Measurements from ENCODE around the gene HTR4. TPM values are rescaled to one million over a fixed set of nuclear protein-coding genes. Genes with fewer than 3 reads are reported as not detected.
"Not testable (repeated sequence)": the region's sequence is repeated elsewhere in the genome, so short reads cannot be mapped to it uniquely, and the experiment has no call there.

Gene HTR4
- total RNA-seq, 1 donor from 2014 or later = not detected

GRCh38 chr5:148476302-148476701 lies 178.0 kb downstream of the HTR4 start:
- Mint-ChIP-seq H3K27ac (no peak overlapping the region), H3K9me3 (ENCODE audit: low read depth) (no peaks in the 10 kb centered on the region), H3K4me1 (ENCODE audit: low read depth) (peaks cover 6% of the 10 kb centered on the region), H3K36me3 (ENCODE audit: insufficient read depth) (no peaks in the 10 kb centered on the region), H3K4me3 (ENCODE audit: low read depth) (no peak overlapping the region), H3K27me3 (peaks cover 2% of the 10 kb centered on the region)
- no peak for DNase-seq (ENCODE audit: low spot score, unreplicated experiment)
- TF ChIP-seq CTCF (IDR thresholded peaks at IDR 0.05; ENCODE audit: unreplicated experiment) = no peak

GRCh38 chr5:148474025-148474511 lies 180.3 kb downstream of the HTR4 start:
- no peaks in the 10 kb centered on the region for H3K9me3 Mint-ChIP-seq (ENCODE audit: low read depth)
- peaks cover 8% of the 10 kb centered on the region for H3K4me1 Mint-ChIP-seq (ENCODE audit: low read depth)
- H3K27ac Mint-ChIP-seq = no peak overlapping the region
- H3K4me3 Mint-ChIP-seq (ENCODE audit: low read depth) = no peak overlapping the region
- no peak for TF ChIP-seq CTCF (IDR thresholded peaks at IDR 0.05; ENCODE audit: unreplicated experiment)
- H3K36me3 Mint-ChIP-seq (ENCODE audit: insufficient read depth) = no peaks in the 10 kb centered on the region
- DNase-seq (ENCODE audit: low spot score, unreplicated experiment) = no peak
- H3K27me3 Mint-ChIP-seq = no peaks in the 10 kb centered on the region

DNA sequence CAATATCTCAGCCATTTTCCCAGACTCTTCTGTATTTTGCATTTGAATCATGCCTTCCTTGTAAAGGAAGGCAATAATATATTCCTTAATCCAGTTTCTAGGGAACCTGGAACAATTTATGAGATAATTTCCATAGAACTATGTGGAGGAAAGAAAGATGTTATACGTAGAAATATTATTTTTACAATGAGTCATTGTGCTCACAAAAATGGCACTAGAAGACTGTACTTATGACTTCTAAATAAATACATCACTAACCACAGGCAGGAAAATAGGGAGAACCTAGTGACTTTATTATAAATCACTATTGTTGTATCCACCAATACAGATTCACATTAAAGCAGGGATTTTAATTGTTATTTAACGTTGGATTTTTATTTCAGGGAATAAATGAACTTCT lies 182.9 kb downstream of the HTR4 start:
- Mint-ChIP-seq H3K4me1 (ENCODE audit: low read depth) (peaks cover 2% of the 10 kb centered on the region), H3K27ac (no peak overlapping the region), H3K36me3 (ENCODE audit: insufficient read depth) (no peaks in the 10 kb centered on the region), H3K9me3 (ENCODE audit: low read depth) (no peaks in the 10 kb centered on the region), H3K4me3 (ENCODE audit: low read depth) (no peak overlapping the region), H3K27me3 (no peaks in the 10 kb centered on the region)
- DNase-seq (ENCODE audit: low spot score, unreplicated experiment) = no peak
- no peak for TF ChIP-seq CTCF (IDR thresholded peaks at IDR 0.05; ENCODE audit: unreplicated experiment)

DNA sequence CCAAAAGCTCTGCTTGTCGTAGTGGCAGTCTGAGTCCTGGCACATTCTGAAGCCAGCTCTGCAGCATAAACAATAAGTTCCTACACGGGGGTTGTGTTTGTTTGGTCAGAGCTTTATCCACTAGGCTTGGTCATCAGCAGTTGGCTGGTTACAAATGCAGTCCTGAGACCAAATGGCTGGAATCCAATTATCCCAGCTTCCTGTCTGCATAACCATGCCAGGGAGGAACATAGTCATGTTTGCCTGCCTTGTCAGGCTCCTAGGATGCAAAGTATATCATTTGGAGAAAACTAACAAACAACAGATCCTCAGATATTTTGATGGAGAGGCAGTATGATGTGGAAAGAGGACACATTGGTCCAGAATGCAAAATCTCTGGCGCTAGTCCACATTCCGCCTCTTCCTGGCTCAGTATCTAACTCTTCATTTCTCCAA lies 184.8 kb downstream of the HTR4 start:
- no peak for TF ChIP-seq CTCF (IDR thresholded peaks at IDR 0.05; ENCODE audit: unreplicated experiment)
- no peaks in the 10 kb centered on the region for H3K36me3 Mint-ChIP-seq (ENCODE audit: insufficient read depth)
- DNase-seq (ENCODE audit: low spot score, unreplicated experiment) = no peak
- no peak overlapping the region for H3K4me3 Mint-ChIP-seq (ENCODE audit: low read depth)
- H3K27ac Mint-ChIP-seq = no peak overlapping the region
- no peaks in the 10 kb centered on the region for H3K27me3 Mint-ChIP-seq
- H3K4me1 Mint-ChIP-seq (ENCODE audit: low read depth) = peaks cover 2% of the 10 kb centered on the region
- H3K9me3 Mint-ChIP-seq (ENCODE audit: low read depth) = no peaks in the 10 kb centered on the region

- not testable (repeated sequence) for H3K36me3 Mint-ChIP-seq (ENCODE audit: insufficient read depth); DNase-seq (ENCODE audit: low spot score, unreplicated experiment); H3K9me3 Mint-ChIP-seq (ENCODE audit: low read depth); H3K27ac Mint-ChIP-seq; H3K4me1 Mint-ChIP-seq (ENCODE audit: low read depth); H3K4me3 Mint-ChIP-seq (ENCODE audit: low read depth); H3K27me3 Mint-ChIP-seq
Observed at GRCh38 chr5:148468746-148469145, 185.6 kb downstream of the HTR4 start.

DNA sequence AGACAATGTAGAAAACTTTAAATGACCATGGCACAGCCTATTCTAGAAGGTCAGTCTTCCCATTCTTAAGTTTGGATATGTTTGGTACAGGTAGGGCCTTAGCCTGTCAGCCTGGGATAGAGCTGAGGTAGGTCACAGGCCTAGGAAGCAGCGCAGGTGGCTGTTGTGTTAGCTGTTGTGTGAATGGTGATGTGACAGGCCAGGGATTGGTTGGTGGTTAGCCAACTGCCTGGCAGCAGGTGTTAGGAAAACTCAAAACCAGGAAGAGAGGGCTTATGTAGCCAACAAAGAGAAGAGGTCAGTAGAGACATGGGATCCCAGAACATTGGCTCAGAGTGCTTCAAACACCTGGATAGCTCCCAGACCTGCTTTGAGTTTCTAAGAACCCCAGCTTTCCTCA lies 186.4 kb downstream of the HTR4 start:
- no peaks in the 10 kb centered on the region for H3K9me3 Mint-ChIP-seq (ENCODE audit: low read depth)
- H3K4me1 Mint-ChIP-seq (ENCODE audit: low read depth) = peaks cover 2% of the 10 kb centered on the region
- no peak overlapping the region for H3K27ac Mint-ChIP-seq
- H3K36me3 Mint-ChIP-seq (ENCODE audit: insufficient read depth) = no peaks in the 10 kb centered on the region
- TF ChIP-seq CTCF (IDR thresholded peaks at IDR 0.05; ENCODE audit: unreplicated experiment) = no peak
- H3K4me3 Mint-ChIP-seq (ENCODE audit: low read depth) = no peak overlapping the region
- no peaks in the 10 kb centered on the region for H3K27me3 Mint-ChIP-seq
- DNase-seq (ENCODE audit: low spot score, unreplicated experiment) = no peak
